GM12873 (cell line): ENCODE data around the gene TBCC.

Experiments used
- TF ChIP-seq, protein P1 (sequence below): IDR thresholded peaks from 2 replicates; pipeline ENCODE4 v1.5.1; 2012; ENCODE audit warnings: low read depth, mild to moderate bottlenecking, moderate library complexity, low read length, control low read depth; ENCODE audit not compliant: insufficient read depth; ENCODE audit errors: missing control alignments

The TBCC gene

DNA sequence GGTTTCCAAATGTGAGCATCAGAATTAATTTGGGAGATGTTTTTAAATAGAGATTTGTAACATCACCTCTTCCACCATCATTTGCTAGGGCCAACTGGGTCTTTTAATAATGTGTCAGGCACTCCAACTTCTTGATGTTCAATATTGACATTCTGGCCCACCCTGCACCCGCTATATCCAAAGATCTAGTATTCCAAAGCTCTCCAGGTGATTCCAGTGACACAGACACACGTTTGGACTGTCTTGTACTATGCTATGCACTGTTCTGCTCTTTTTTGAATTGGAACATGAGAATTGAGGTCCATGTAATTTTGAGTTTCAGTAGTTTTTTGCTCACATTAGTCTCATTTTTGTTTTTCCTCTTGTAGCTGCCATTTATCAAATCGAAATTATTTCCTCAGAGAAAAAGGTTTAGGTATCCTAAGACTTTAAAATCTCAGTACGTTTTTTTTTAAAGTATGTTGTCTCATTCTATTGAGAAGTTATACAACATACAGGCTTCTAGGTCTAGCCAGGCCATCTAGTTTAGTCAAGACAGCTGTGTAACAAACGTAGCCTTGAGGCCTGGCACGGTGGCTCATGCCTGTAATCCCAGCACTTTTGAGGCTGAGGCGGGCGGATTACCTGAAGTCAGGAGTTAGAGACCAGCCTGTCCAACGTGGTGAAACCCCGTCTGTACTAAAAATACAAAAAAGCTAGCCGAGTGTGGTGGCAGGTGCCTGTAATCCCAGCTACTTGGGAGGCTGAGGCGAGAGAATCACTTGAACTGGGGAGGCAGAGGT, 39.0 kb upstream of the TBCC start:
- TF ChIP-seq, protein P1, sequence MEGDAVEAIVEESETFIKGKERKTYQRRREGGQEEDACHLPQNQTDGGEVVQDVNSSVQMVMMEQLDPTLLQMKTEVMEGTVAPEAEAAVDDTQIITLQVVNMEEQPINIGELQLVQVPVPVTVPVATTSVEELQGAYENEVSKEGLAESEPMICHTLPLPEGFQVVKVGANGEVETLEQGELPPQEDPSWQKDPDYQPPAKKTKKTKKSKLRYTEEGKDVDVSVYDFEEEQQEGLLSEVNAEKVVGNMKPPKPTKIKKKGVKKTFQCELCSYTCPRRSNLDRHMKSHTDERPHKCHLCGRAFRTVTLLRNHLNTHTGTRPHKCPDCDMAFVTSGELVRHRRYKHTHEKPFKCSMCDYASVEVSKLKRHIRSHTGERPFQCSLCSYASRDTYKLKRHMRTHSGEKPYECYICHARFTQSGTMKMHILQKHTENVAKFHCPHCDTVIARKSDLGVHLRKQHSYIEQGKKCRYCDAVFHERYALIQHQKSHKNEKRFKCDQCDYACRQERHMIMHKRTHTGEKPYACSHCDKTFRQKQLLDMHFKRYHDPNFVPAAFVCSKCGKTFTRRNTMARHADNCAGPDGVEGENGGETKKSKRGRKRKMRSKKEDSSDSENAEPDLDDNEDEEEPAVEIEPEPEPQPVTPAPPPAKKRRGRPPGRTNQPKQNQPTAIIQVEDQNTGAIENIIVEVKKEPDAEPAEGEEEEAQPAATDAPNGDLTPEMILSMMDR = no peak

GRCh38 chr6:42783876-42784642, 38.2 kb upstream of the TBCC start:
- TF ChIP-seq, protein P1 = no peak

- TF ChIP-seq, protein P1 = no peak
Observed at GRCh38 chr6:42783177-42783875, 37.4 kb upstream of the TBCC start.

DNA sequence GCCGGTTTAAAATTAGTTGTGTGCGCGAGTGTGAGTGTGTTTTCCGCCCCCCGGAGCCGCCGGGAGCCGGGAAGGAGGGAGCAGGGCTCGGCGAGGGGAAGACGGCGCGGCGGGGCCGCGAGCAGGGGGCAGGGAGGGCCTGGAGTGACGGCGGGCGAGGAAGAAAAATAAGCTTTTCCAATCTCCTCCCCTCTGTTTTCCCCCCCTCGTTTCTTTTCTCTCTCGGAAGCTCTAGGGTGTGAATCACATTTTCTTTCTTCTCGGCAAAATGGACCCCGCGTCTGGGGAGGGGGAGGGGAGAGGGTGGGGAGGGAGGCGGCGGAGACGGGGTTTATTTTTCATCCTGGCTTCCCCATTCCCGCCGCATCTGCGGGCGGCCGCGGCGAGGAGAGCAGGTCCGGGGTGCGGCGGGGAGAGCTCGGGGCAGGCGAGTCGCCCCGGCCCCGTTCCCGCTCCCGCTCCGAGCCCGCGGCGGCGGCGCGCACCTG, 36.8 kb upstream of the TBCC start:
- TF ChIP-seq, protein P1 = no peak

DNA sequence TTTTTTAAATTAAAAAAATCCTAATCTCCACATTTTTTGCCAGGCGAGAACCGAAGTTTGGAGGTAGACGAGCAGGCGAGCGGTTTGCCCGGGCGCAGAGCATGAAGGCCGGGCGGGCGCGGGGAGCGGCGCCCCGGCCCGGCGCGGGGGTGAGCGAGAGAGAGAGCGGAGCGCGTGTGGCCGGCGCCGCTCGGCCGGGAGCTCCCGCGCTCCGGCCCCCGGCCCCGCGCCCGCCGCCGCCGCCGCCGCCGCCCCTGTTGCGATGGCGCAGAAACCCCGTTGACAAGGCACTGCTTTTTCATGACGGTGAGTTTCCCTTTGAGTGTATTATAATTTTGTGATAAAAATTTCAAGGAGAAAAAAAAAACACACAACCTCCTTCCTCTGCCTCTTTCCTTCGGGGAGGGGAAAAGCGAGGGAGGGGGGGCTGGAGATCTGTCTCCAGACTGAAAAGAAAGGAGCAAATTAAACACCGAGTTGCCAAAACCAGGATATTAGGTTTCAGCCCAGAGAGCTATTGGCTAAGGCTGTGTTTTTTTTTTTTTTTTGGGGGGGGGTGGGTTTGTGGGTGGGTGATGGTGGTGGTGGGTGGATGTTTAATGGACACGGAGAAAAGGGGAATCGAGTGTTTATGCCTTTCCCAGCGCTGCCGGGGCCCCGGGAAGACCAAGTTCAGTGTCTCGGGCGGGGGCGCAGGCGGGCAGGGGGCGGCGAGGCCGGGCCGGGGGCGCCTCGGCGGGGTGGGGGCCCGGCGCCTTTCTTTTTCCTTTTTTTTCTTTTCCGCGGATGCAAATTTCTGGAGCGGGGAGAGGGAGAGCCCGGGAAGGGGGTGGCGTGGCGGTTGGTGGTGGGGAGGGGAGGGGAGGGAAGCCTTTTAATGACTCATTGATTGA, 36.1 kb upstream of the TBCC start, which contains the start of gene BICRAL:
Gene BICRAL, plus strand, starts transcription at position 257 of the 893 bp plus-strand sequence. CDS start 39,971 bp downstream, outside the sequence.
- TF ChIP-seq, protein P1 = no peak

DNA sequence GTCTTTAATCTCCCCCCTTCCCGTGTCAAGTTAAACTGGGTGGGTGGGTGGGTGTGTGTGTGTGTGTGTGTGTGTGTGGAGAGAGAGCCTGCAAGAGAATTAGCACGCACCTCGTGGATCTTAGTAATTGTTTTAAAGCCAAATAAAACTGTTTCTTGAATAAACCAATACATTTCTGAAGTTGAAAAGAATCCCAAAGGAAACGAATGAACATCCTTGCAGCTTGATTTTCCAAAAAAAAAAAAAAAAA, 35.6 kb upstream of the TBCC start:
- TF ChIP-seq, protein P1 = no peak
